ENCODE data around the gene SPIRE2.

The SPIRE2 gene

GRCh38 chr16:89893642-89894548 lies 65.6 kb downstream of the SPIRE2 start:
- no peak overlapping the region for H3K27ac ChIP-seq (ENCODE audit: low read length)
- H3K9me3 ChIP-seq (ENCODE audit: insufficient read depth, low read length), result no peaks in the 10 kb centered on the region
- H2AFZ ChIP-seq (ENCODE audit: low read depth, low read length), result no peak overlapping the region
- no peaks in the 10 kb centered on the region for H3K79me2 ChIP-seq (ENCODE audit: low read length)
- H3K27me3 ChIP-seq (ENCODE audit: low read depth, low read length), result no peaks in the 10 kb centered on the region
- H3K36me3 ChIP-seq (replicated peaks; ENCODE audit: low read depth, low read length), result peaks cover 46% of the 10 kb centered on the region
- H3K4me2 ChIP-seq (ENCODE audit: low read length), result no peak overlapping the region
- peaks cover 4% of the 10 kb centered on the region; the same call in 1 of the 2 replicates for H4K20me1 ChIP-seq (ENCODE audit: insufficient read depth, low read length)
- H3K4me3 ChIP-seq (ENCODE audit: low read length), result no peak overlapping the region
- H3K9ac ChIP-seq (ENCODE audit: low read length), result no peak overlapping the region
- TF ChIP-seq CTCF (IDR thresholded peaks at IDR 0.05; ENCODE audit: low read depth, low read length) (no peak), EZH2phosphoT487 (IDR thresholded peaks at IDR 0.05; ENCODE audit: low read depth) (no peak)
- no peaks in the 10 kb centered on the region for H3K4me1 ChIP-seq (ENCODE audit: low read length)

GRCh38 chr16:89895482-89896250 lies 67.4 kb downstream of the SPIRE2 start:
- TF ChIP-seq EZH2phosphoT487 (IDR thresholded peaks at IDR 0.05; ENCODE audit: low read depth), result no peak
- TF ChIP-seq CTCF (IDR thresholded peaks at IDR 0.05; ENCODE audit: low read depth, low read length), result no peak
- H2AFZ ChIP-seq (ENCODE audit: low read depth, low read length), result no peak overlapping the region
- H3K9me3 ChIP-seq (ENCODE audit: insufficient read depth, low read length), result no peaks in the 10 kb centered on the region
- no peak overlapping the region for H3K4me2 ChIP-seq (ENCODE audit: low read length)
- H3K27ac ChIP-seq (ENCODE audit: low read length), result no peak overlapping the region
- H3K4me1 ChIP-seq (ENCODE audit: low read length), result no peaks in the 10 kb centered on the region
- H3K9ac ChIP-seq (ENCODE audit: low read length), result no peak overlapping the region
- H3K4me3 ChIP-seq (ENCODE audit: low read length), result no peak overlapping the region
- H4K20me1 ChIP-seq (ENCODE audit: insufficient read depth, low read length), result peaks cover 4% of the 10 kb centered on the region; the same call in 1 of the 2 replicates
- no peaks in the 10 kb centered on the region for H3K79me2 ChIP-seq (ENCODE audit: low read length)
- H3K27me3 ChIP-seq (ENCODE audit: low read depth, low read length), result no peaks in the 10 kb centered on the region
- peaks cover 58% of the 10 kb centered on the region for H3K36me3 ChIP-seq (replicated peaks; ENCODE audit: low read depth, low read length)

GRCh38 chr16:89897204-89897603 lies 68.9 kb downstream of the SPIRE2 start:
- Histone ChIP-seq H3K4me2 (ENCODE audit: low read length) (no peak overlapping the region), H3K79me2 (ENCODE audit: low read length) (no peaks in the 10 kb centered on the region), H2AFZ (ENCODE audit: low read depth, low read length) (no peak overlapping the region), H4K20me1 (ENCODE audit: insufficient read depth, low read length) (peaks cover 4% of the 10 kb centered on the region; the same call in 1 of the 2 replicates), H3K4me3 (ENCODE audit: low read length) (no peak overlapping the region), H3K9me3 (ENCODE audit: insufficient read depth, low read length) (no peaks in the 10 kb centered on the region), H3K4me1 (ENCODE audit: low read length) (no peaks in the 10 kb centered on the region), H3K27ac (ENCODE audit: low read length) (no peak overlapping the region), H3K36me3 (replicated peaks; ENCODE audit: low read depth, low read length) (peaks cover 53% of the 10 kb centered on the region), H3K9ac (ENCODE audit: low read length) (no peak overlapping the region), H3K27me3 (ENCODE audit: low read depth, low read length) (no peaks in the 10 kb centered on the region)
- TF ChIP-seq EZH2phosphoT487 (IDR thresholded peaks at IDR 0.05; ENCODE audit: low read depth), result no peak
- TF ChIP-seq CTCF (IDR thresholded peaks at IDR 0.05; ENCODE audit: low read depth, low read length), result no peak

All from OCI-LY3 (cell line).